ENCODE measurements around the gene CNIH1. TPM values are rescaled to one million over a fixed set of nuclear protein-coding genes. Genes with fewer than 3 reads are reported as not detected.
A peak's percentile ranks its signal among the peaks of the same experiment; 100 is the strongest.

CNIH1 gene
- total RNA-seq, 1 donor, result 220 TPM

- Histone ChIP-seq H4K20me1 (ENCODE audit: insufficient read depth, low read length) (peaks cover 17% of the 10 kb centered on the region), H3K4me3 (ENCODE audit: insufficient read depth, low read length) (no peak overlapping the region), H3K36me3 (ENCODE audit: insufficient read depth, low read length) (peaks cover 9% of the 10 kb centered on the region)
Measured at GRCh38 chr14:54435500-54435981, 5.6 kb downstream of the CNIH1 start.

GRCh38 chr14:54428527-54428926 is 12.6 kb downstream of the CNIH1 start:
- H3K27ac ChIP-seq (ENCODE audit: low read depth, low read length), result no peak overlapping the region
- DNase-seq (ENCODE audit: insufficient read length, low spot score, missing footprints), result no peak
- H3K79me2 ChIP-seq (ENCODE audit: insufficient read depth, low read length), result peaks cover 49% of the 10 kb centered on the region
- no peak overlapping the region for H3K4me2 ChIP-seq (ENCODE audit: insufficient read depth, low read length)
- no peak for TF ChIP-seq CTCF (IDR thresholded peaks at IDR 0.05; ENCODE audit: extremely low read depth, low read depth, low read length)
- H3K9me3 ChIP-seq (ENCODE audit: low read depth, low read length), result no peaks in the 10 kb centered on the region
- no peaks in the 10 kb centered on the region for H3K27me3 ChIP-seq (ENCODE audit: insufficient read depth, low read length)
- no peak overlapping the region for H3K4me3 ChIP-seq (ENCODE audit: insufficient read depth, low read length)
- peaks cover 4% of the 10 kb centered on the region for H3K4me1 ChIP-seq (ENCODE audit: insufficient read depth, low read length)
- peaks cover 52% of the 10 kb centered on the region for H3K36me3 ChIP-seq (ENCODE audit: insufficient read depth, low read length)
- no peak overlapping the region for H2AFZ ChIP-seq (ENCODE audit: low read length)
- peaks cover 3% of the 10 kb centered on the region for H4K20me1 ChIP-seq (ENCODE audit: insufficient read depth, low read length)

More at GRCh38 chr14:54435500-54435981, 5.6 kb downstream of the CNIH1 start:
- no peak for TF ChIP-seq CTCF (IDR thresholded peaks at IDR 0.05; ENCODE audit: extremely low read depth, low read depth, low read length)
- Histone ChIP-seq H2AFZ (ENCODE audit: low read length) (no peak overlapping the region), H3K27me3 (ENCODE audit: insufficient read depth, low read length) (no peaks in the 10 kb centered on the region), H3K4me1 (ENCODE audit: insufficient read depth, low read length) (peaks cover 28% of the 10 kb centered on the region), H3K27ac (ENCODE audit: low read depth, low read length) (peak overlapping the region; percentile 80), H3K79me2 (ENCODE audit: insufficient read depth, low read length) (peaks cover 99% of the 10 kb centered on the region), H3K4me2 (ENCODE audit: insufficient read depth, low read length) (peak overlapping the region; percentile 54), H3K9me3 (ENCODE audit: low read depth, low read length) (no peaks in the 10 kb centered on the region)
- peak; percentile 76 for DNase-seq (ENCODE audit: insufficient read length, low spot score, missing footprints)

GRCh38 chr14:54427871-54428270 is 13.3 kb downstream of the CNIH1 start:
- Histone ChIP-seq H3K27ac (ENCODE audit: low read depth, low read length) (no peak overlapping the region), H3K4me3 (ENCODE audit: insufficient read depth, low read length) (no peak overlapping the region), H3K9me3 (ENCODE audit: low read depth, low read length) (no peaks in the 10 kb centered on the region), H3K79me2 (ENCODE audit: insufficient read depth, low read length) (peaks cover 42% of the 10 kb centered on the region), H3K36me3 (ENCODE audit: insufficient read depth, low read length) (peaks cover 52% of the 10 kb centered on the region), H3K27me3 (ENCODE audit: insufficient read depth, low read length) (no peaks in the 10 kb centered on the region), H2AFZ (ENCODE audit: low read length) (no peak overlapping the region), H3K4me1 (ENCODE audit: insufficient read depth, low read length) (peaks cover 4% of the 10 kb centered on the region), H4K20me1 (ENCODE audit: insufficient read depth, low read length) (peaks cover 3% of the 10 kb centered on the region), H3K4me2 (ENCODE audit: insufficient read depth, low read length) (no peak overlapping the region)
- no peak for TF ChIP-seq CTCF (IDR thresholded peaks at IDR 0.05; ENCODE audit: extremely low read depth, low read depth, low read length)
- DNase-seq (ENCODE audit: insufficient read length, low spot score, missing footprints), result no peak

GRCh38 chr14:54425537-54426274 is 15.5 kb downstream of the CNIH1 start:
- peaks cover 5% of the 10 kb centered on the region for H3K4me1 ChIP-seq (ENCODE audit: insufficient read depth, low read length)
- no peak overlapping the region for H3K4me2 ChIP-seq (ENCODE audit: insufficient read depth, low read length)
- no peak overlapping the region for H3K27ac ChIP-seq (ENCODE audit: low read depth, low read length)
- peaks cover 22% of the 10 kb centered on the region for H3K79me2 ChIP-seq (ENCODE audit: insufficient read depth, low read length)
- no peak for TF ChIP-seq CTCF (IDR thresholded peaks at IDR 0.05; ENCODE audit: extremely low read depth, low read depth, low read length)
- peaks cover 46% of the 10 kb centered on the region for H3K36me3 ChIP-seq (ENCODE audit: insufficient read depth, low read length)
- H3K27me3 ChIP-seq (ENCODE audit: insufficient read depth, low read length), result no peaks in the 10 kb centered on the region
- H2AFZ ChIP-seq (ENCODE audit: low read length), result no peak overlapping the region
- no peaks in the 10 kb centered on the region for H3K9me3 ChIP-seq (ENCODE audit: low read depth, low read length)
- H4K20me1 ChIP-seq (ENCODE audit: insufficient read depth, low read length), result peaks cover 3% of the 10 kb centered on the region
- H3K4me3 ChIP-seq (ENCODE audit: insufficient read depth, low read length), result no peak overlapping the region
- no peak for DNase-seq (ENCODE audit: insufficient read length, low spot score, missing footprints)
